GM23338 (cell line): Measurements from ENCODE around the gene NAPA. TPM values are rescaled to one million over a fixed set of nuclear protein-coding genes. Genes with fewer than 3 reads are reported as not detected.

Experiments
- ATAC-seq: fragments of 200-7000 bp; cut with Tn5 transposase; 3 replicates; pipeline ENCODE4 v1.9.1; 2020
- DNase-seq: peaks from one replicate; pipeline ENCODE4 v3.0.0-alpha.2; 2015; ENCODE audit warnings: low spot score
- H2AFZ ChIP-seq: fragments of 200-600 bp; sonication (generic); 2 replicates; pipeline ENCODE4 v1.8.0; 2016; ENCODE audit warnings: antibody characterized with exemption, mild to moderate bottlenecking, moderate library complexity
- H3F3A ChIP-seq: fragments of 200-600 bp; sonication (generic); replicated peaks from 2 replicates; pipeline ENCODE4 v1.8.0; 2017; ENCODE audit warnings: antibody characterized with exemption, mixed run types, low read depth
- H3K27ac ChIP-seq: fragments of 200-600 bp; sonication (generic); 2 replicates; pipeline ENCODE4 v1.6.1; 2016; ENCODE audit warnings: low read depth
- H3K27me3 ChIP-seq: fragments of 200-600 bp; sonication (generic); 2 replicates; pipeline ENCODE4 v1.8.0; 2016; ENCODE audit warnings: mild to moderate bottlenecking, mixed run types, moderate library complexity; ENCODE audit not compliant: insufficient read depth
- H3K36me3 ChIP-seq: fragments of 200-600 bp; sonication (generic); 2 replicates; pipeline ENCODE4 v1.8.0; 2016; ENCODE audit warnings: mild to moderate bottlenecking; ENCODE audit not compliant: insufficient read depth
- H3K4me1 ChIP-seq: fragments of 200-600 bp; sonication (generic); 2 replicates; pipeline ENCODE4 v1.8.0; 2016; ENCODE audit warnings: mild to moderate bottlenecking, moderate library complexity; ENCODE audit not compliant: insufficient read depth
- H3K4me2 ChIP-seq: fragments of 200-600 bp; sonication (generic); 2 replicates; pipeline ENCODE4 v1.7.1; 2017; ENCODE audit warnings: mixed run types
- H3K4me3 ChIP-seq: fragments of 200-600 bp; sonication (generic); 2 replicates; pipeline ENCODE4 v1.6.1; 2016; ENCODE audit warnings: mixed run types
- H3K79me2 ChIP-seq: fragments of 200-600 bp; sonication (generic); replicated peaks from 2 replicates; pipeline ENCODE4 v1.8.0; 2017; ENCODE audit warnings: mild to moderate bottlenecking; ENCODE audit not compliant: insufficient read depth
- H3K9me2 ChIP-seq: fragments of 200-600 bp; sonication (generic); 2 replicates; pipeline ENCODE4 v1.8.0; 2017; ENCODE audit not compliant: insufficient read depth
- H4K20me1 ChIP-seq: fragments of 200-600 bp; sonication (generic); replicated peaks from 2 replicates; pipeline ENCODE4 v1.8.0; 2017; ENCODE audit warnings: mild to moderate bottlenecking; ENCODE audit not compliant: insufficient read depth
- H3K27ac Mint-ChIP-seq: 2 replicates; pipeline ENCODE4 v1.8.0; 2020; ENCODE audit warnings: inconsistent platforms, mild to moderate bottlenecking, moderate library complexity, mixed read lengths
- H3K27me3 Mint-ChIP-seq: 3 replicates; pipeline ENCODE4 v1.8.0; 2022; ENCODE audit warnings: low read depth, mild to moderate bottlenecking, moderate library complexity, mixed read lengths, inconsistent platforms; ENCODE audit not compliant: insufficient read depth, poor library complexity
- H3K36me3 Mint-ChIP-seq: 3 replicates; pipeline ENCODE4 v1.8.0; 2021; ENCODE audit warnings: low read depth, mild to moderate bottlenecking, inconsistent platforms, moderate library complexity, mixed read lengths
- H3K4me1 Mint-ChIP-seq: 3 replicates; pipeline ENCODE4 v1.8.0; 2020; ENCODE audit warnings: mild to moderate bottlenecking, inconsistent platforms, mixed read lengths
- H3K4me3 Mint-ChIP-seq: 3 replicates; pipeline ENCODE4 v1.8.0; 2021; ENCODE audit warnings: moderate library complexity, mild to moderate bottlenecking, inconsistent platforms, mixed read lengths
- H3K9me3 Mint-ChIP-seq: 3 replicates; pipeline ENCODE4 v1.8.0; 2020; ENCODE audit warnings: moderate library complexity, mild to moderate bottlenecking, inconsistent platforms, mixed read lengths
- CREB1 ChIP-seq: fragments of 250-450 bp; sonication (Bioruptor Pico); IDR thresholded peaks from 2 replicates; pipeline ENCODE4 v1.5.0; 2020; ENCODE audit warnings: low read depth, mild to moderate bottlenecking, moderate library complexity
- EZH2 ChIP-seq: fragments of 200-600 bp; sonication (generic); IDR thresholded peaks from one replicate; pipeline ENCODE4 v1.8.0; 2017; ENCODE audit warnings: antibody characterized with exemption, mild to moderate bottlenecking, low read depth; ENCODE audit not compliant: unreplicated experiment
- JUNB ChIP-seq: IDR thresholded peaks from one replicate; pipeline ENCODE4 v1.6.1; 2016; ENCODE audit warnings: antibody characterized with exemption; ENCODE audit not compliant: unreplicated experiment
- NANOG ChIP-seq: IDR thresholded peaks from 2 replicates; pipeline ENCODE4 v1.6.1; 2016; ENCODE audit warnings: antibody characterized with exemption, borderline replicate concordance
- POLR2AphosphoS5 ChIP-seq: IDR thresholded peaks from 2 replicates; pipeline ENCODE4 v1.6.1; 2016; ENCODE audit warnings: antibody characterized with exemption, low read depth
- STAT1 ChIP-seq: IDR thresholded peaks from one replicate; pipeline ENCODE4 v1.6.1; 2016; ENCODE audit warnings: antibody characterized with exemption; ENCODE audit not compliant: unreplicated experiment
- ZNF331 ChIP-seq: fragments of 250-450 bp; sonication (Bioruptor Pico); IDR thresholded peaks from 2 replicates; pipeline ENCODE4 v1.5.0; 2020; ENCODE audit warnings: low read depth, mild to moderate bottlenecking, moderate library complexity
- polyA plus RNA-seq: library from polyadenylated mRNA; unstranded; fragments of >200 nt; fragmentation: Nextera tagmentation; extraction: Ambion mirVana; gene quantifications from 2 replicates; pipeline ENCODE4 v1.2.1, GENCODE V29; 2016
- total RNA-seq: library from RNA; depleted of rRNA; stranded (reverse); fragments of >200 nt; shearing (Covaris generic); gene quantifications from 2 replicates; pipeline ENCODE4 v1.2.3, GENCODE V29; 2014
- TF ChIP-seq, protein P1 (sequence below): fragments of 250-450 bp; sonication (Bioruptor Pico); IDR thresholded peaks from 2 replicates; pipeline ENCODE4 v1.5.0; 2020; ENCODE audit warnings: mild to moderate bottlenecking, moderate library complexity
- TF ChIP-seq, protein P2 (sequence below), 2 experiments: fragments of 200-600 bp in 1 of 2; sonication (generic) in 1 of 2; conservative IDR thresholded peaks; 2 replicates each; pipeline versions ENCODE4 v1.5.1 to v1.6.1; 2016 to 2017; ENCODE audit warnings: antibody characterized with exemption in 2 of 2, low read depth in 2 of 2, mild to moderate bottlenecking in 2 of 2, moderate library complexity in 1 of 2
- TF ChIP-seq, protein P3 (sequence below): IDR thresholded peaks from one replicate; pipeline ENCODE4 v1.6.1; 2018; ENCODE audit warnings: antibody characterized with exemption; ENCODE audit not compliant: unreplicated experiment

The NAPA gene
- total and polyA plus RNA-seq, 2 experiments from 2014 or later, result 52.0 to 72.1 TPM

DNA sequence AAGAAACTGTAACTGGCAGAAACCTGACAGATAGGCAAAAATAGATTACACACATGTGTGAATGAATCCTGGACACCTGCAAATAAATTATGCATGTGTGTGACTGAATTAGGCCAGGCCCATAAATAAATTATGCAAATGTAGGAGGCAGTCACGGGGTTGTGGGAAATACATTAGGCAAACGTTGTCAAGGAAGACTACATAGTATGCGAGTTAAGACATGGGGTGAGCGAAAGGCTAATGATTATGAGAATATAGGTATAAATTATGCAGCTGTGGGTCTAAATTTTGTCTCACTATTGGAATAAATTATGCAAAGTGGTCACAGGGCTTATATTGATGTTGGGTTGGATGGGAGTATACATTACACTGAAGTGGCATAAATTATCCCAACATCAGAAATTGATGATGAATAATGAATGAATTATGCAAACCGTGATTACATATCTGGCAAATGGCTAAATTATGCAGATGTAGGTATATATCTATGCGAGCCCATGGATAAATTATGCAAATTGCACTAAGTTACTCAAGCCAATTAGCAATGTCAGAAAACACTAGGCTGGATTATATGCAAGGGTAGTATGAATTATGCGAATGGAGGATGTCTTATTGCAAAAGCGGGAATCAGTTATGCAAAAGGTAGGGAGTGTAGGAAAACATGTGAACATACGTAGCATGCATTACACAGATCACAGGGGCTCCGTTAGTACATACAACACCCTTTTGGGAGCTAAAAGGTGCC is 50.0 kb downstream of the NAPA start:
- TF ChIP-seq STAT1 (no peak), CREB1 (CRISPR knock-in tag) (no peak), POLR2AphosphoS5 (no peak), NANOG (no peak), JUNB (no peak), ZNF331 (CRISPR knock-in tag) (no peak), EZH2 (no peak)
- TF ChIP-seq, protein P1, sequence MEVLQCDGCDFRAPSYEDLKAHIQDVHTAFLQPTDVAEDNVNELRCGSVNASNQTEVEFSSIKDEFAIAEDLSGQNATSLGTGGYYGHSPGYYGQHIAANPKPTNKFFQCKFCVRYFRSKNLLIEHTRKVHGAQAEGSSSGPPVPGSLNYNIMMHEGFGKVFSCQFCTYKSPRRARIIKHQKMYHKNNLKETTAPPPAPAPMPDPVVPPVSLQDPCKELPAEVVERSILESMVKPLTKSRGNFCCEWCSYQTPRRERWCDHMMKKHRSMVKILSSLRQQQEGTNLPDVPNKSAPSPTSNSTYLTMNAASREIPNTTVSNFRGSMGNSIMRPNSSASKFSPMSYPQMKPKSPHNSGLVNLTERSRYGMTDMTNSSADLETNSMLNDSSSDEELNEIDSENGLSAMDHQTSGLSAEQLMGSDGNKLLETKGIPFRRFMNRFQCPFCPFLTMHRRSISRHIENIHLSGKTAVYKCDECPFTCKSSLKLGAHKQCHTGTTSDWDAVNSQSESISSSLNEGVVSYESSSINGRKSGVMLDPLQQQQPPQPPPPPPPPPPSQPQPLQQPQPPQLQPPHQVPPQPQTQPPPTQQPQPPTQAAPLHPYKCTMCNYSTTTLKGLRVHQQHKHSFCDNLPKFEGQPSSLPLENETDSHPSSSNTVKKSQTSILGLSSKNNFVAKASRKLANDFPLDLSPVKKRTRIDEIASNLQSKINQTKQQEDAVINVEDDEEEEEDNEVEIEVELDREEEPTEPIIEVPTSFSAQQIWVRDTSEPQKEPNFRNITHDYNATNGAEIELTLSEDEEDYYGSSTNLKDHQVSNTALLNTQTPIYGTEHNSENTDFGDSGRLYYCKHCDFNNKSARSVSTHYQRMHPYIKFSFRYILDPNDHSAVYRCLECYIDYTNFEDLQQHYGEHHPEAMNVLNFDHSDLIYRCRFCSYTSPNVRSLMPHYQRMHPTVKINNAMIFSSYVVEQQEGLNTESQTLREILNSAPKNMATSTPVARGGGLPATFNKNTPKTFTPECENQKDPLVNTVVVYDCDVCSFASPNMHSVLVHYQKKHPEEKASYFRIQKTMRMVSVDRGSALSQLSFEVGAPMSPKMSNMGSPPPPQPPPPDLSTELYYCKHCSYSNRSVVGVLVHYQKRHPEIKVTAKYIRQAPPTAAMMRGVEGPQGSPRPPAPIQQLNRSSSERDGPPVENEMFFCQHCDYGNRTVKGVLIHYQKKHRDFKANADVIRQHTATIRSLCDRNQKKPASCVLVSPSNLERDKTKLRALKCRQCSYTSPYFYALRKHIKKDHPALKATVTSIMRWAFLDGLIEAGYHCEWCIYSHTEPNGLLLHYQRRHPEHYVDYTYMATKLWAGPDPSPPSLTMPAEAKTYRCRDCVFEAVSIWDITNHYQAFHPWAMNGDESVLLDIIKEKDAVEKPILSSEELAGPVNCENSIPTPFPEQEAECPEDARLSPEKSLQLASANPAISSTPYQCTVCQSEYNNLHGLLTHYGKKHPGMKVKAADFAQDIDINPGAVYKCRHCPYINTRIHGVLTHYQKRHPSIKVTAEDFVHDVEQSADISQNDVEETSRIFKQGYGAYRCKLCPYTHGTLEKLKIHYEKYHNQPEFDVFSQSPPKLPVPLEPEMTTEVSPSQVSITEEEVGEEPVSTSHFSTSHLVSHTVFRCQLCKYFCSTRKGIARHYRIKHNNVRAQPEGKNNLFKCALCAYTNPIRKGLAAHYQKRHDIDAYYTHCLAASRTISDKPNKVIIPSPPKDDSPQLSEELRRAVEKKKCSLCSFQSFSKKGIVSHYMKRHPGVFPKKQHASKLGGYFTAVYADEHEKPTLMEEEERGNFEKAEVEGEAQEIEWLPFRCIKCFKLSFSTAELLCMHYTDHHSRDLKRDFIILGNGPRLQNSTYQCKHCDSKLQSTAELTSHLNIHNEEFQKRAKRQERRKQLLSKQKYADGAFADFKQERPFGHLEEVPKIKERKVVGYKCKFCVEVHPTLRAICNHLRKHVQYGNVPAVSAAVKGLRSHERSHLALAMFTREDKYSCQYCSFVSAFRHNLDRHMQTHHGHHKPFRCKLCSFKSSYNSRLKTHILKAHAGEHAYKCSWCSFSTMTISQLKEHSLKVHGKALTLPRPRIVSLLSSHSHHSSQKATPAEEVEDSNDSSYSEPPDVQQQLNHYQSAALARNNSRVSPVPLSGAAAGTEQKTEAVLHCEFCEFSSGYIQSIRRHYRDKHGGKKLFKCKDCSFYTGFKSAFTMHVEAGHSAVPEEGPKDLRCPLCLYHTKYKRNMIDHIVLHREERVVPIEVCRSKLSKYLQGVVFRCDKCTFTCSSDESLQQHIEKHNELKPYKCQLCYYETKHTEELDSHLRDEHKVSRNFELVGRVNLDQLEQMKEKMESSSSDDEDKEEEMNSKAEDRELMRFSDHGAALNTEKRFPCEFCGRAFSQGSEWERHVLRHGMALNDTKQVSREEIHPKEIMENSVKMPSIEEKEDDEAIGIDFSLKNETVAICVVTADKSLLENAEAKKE (CRISPR knock-in tag), result no peak
- TF ChIP-seq, protein P2, sequence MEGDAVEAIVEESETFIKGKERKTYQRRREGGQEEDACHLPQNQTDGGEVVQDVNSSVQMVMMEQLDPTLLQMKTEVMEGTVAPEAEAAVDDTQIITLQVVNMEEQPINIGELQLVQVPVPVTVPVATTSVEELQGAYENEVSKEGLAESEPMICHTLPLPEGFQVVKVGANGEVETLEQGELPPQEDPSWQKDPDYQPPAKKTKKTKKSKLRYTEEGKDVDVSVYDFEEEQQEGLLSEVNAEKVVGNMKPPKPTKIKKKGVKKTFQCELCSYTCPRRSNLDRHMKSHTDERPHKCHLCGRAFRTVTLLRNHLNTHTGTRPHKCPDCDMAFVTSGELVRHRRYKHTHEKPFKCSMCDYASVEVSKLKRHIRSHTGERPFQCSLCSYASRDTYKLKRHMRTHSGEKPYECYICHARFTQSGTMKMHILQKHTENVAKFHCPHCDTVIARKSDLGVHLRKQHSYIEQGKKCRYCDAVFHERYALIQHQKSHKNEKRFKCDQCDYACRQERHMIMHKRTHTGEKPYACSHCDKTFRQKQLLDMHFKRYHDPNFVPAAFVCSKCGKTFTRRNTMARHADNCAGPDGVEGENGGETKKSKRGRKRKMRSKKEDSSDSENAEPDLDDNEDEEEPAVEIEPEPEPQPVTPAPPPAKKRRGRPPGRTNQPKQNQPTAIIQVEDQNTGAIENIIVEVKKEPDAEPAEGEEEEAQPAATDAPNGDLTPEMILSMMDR (conservative IDR thresholded peaks at IDR 0.05; ENCODE audit: low read depth in 2 of 2), result no peak
- TF ChIP-seq, protein P3, sequence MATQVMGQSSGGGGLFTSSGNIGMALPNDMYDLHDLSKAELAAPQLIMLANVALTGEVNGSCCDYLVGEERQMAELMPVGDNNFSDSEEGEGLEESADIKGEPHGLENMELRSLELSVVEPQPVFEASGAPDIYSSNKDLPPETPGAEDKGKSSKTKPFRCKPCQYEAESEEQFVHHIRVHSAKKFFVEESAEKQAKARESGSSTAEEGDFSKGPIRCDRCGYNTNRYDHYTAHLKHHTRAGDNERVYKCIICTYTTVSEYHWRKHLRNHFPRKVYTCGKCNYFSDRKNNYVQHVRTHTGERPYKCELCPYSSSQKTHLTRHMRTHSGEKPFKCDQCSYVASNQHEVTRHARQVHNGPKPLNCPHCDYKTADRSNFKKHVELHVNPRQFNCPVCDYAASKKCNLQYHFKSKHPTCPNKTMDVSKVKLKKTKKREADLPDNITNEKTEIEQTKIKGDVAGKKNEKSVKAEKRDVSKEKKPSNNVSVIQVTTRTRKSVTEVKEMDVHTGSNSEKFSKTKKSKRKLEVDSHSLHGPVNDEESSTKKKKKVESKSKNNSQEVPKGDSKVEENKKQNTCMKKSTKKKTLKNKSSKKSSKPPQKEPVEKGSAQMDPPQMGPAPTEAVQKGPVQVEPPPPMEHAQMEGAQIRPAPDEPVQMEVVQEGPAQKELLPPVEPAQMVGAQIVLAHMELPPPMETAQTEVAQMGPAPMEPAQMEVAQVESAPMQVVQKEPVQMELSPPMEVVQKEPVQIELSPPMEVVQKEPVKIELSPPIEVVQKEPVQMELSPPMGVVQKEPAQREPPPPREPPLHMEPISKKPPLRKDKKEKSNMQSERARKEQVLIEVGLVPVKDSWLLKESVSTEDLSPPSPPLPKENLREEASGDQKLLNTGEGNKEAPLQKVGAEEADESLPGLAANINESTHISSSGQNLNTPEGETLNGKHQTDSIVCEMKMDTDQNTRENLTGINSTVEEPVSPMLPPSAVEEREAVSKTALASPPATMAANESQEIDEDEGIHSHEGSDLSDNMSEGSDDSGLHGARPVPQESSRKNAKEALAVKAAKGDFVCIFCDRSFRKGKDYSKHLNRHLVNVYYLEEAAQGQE, result no peak
- Histone ChIP-seq H3K9me2 (no peaks in the 10 kb centered on the region), H2AFZ (no peak overlapping the region), H4K20me1 (no peaks in the 10 kb centered on the region; the same call in 1 of the 2 replicates), H3K27me3 (no peaks in the 10 kb centered on the region), H3K36me3 (no peaks in the 10 kb centered on the region), H3K4me2 (no peak overlapping the region), H3K4me3 (no peak overlapping the region), H3K4me1 (peaks cover 20% of the 10 kb centered on the region; the same call in 1 of the 2 replicates), H3F3A (no peaks in the 10 kb centered on the region; the same call in 1 of the 2 replicates), H3K27ac (no peak overlapping the region), H3K79me2 (no peaks in the 10 kb centered on the region)
- Mint-ChIP-seq H3K36me3 (no peaks in the 10 kb centered on the region; the same call in 2 of the 3 replicates), H3K4me1 (peaks cover 31% of the 10 kb centered on the region), H3K4me3 (no peak overlapping the region), H3K9me3 (no peaks in the 10 kb centered on the region), H3K27ac (no peak overlapping the region), H3K27me3 (peaks cover 20% of the 10 kb centered on the region)
- DNase-seq, result no peak
- no peak for ATAC-seq
